RWPE2 (cell line): ENCODE results near the gene CELF2.

ENCODE experiments used
- ATAC-seq: fragments of 200-7000 bp; cut with Tn5 transposase; 3 replicates; pipeline ENCODE4 v1.9.1; 2021; ENCODE audit warnings: low read depth
- DNase-seq: peaks from one replicate; pipeline ENCODE4 v3.0.0-alpha.2; 2020; ENCODE audit warnings: low spot score
- H3K27ac ChIP-seq: fragments of 450-650 bp; 2 replicates; pipeline ENCODE4 v1.5.1; 2017; ENCODE audit warnings: mild to moderate bottlenecking; ENCODE audit not compliant: poor library complexity, severe bottlenecking
- H3K27me3 ChIP-seq: fragments of 250-450 bp; sonication (Bioruptor Pico); 2 replicates; pipeline ENCODE4 v1.5.1; 2021; ENCODE audit warnings: mild to moderate bottlenecking, moderate library complexity; ENCODE audit not compliant: insufficient read depth, poor library complexity, severe bottlenecking
- H3K36me3 ChIP-seq: fragments of 250-450 bp; sonication (Bioruptor Pico); 2 replicates; pipeline ENCODE4 v1.5.1; 2020; ENCODE audit warnings: low read depth, mild to moderate bottlenecking, moderate library complexity
- H3K4me1 ChIP-seq: fragments of 250-450 bp; sonication (Bioruptor Pico); 2 replicates; pipeline ENCODE4 v1.5.1; 2021; ENCODE audit warnings: mild to moderate bottlenecking, moderate library complexity; ENCODE audit not compliant: insufficient read depth, poor library complexity, severe bottlenecking
- H3K4me3 ChIP-seq: fragments of 250-450 bp; sonication (Bioruptor Pico); 2 replicates; pipeline ENCODE4 v1.5.1; 2021; ENCODE audit warnings: mild to moderate bottlenecking, moderate library complexity; ENCODE audit not compliant: severe bottlenecking
- H3K9me3 ChIP-seq: fragments of 250-450 bp; sonication (Bioruptor Pico); 2 replicates; pipeline ENCODE4 v1.5.1; 2021; ENCODE audit warnings: mild to moderate bottlenecking, moderate library complexity; ENCODE audit not compliant: severe bottlenecking
- TF ChIP-seq, protein P1 (sequence below): fragments of 450-650 bp; IDR thresholded peaks from one replicate; pipeline ENCODE4 v1.5.1; 2017; ENCODE audit warnings: mild to moderate bottlenecking, moderate library complexity; ENCODE audit not compliant: poor library complexity, severe bottlenecking

CELF2 gene

DNA sequence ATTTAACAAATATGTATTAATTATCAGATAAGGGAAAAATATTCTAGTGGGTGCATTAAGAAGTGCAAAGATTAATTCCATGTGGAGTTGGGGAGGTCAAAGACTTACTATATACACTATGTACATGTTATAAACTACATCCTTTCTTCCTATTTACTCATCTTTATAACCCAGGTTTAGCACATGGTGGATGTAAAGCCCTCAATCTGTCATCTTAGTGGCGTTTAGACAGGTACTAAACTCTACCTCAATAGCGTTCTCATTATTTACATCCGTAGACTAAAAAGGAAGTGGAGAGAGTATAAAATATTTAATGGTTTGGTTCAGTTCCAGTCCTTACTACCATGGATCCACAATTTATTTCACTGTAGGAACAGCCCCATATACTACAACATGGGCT is 14.8 kb upstream of the CELF2 start:
- Histone ChIP-seq H3K9me3 (no peaks in the 10 kb centered on the region), H3K27ac (no peak overlapping the region), H3K36me3 (no peaks in the 10 kb centered on the region), H3K4me1 (no peaks in the 10 kb centered on the region), H3K4me3 (no peak overlapping the region), H3K27me3 (no peaks in the 10 kb centered on the region)
- TF ChIP-seq, protein P1, sequence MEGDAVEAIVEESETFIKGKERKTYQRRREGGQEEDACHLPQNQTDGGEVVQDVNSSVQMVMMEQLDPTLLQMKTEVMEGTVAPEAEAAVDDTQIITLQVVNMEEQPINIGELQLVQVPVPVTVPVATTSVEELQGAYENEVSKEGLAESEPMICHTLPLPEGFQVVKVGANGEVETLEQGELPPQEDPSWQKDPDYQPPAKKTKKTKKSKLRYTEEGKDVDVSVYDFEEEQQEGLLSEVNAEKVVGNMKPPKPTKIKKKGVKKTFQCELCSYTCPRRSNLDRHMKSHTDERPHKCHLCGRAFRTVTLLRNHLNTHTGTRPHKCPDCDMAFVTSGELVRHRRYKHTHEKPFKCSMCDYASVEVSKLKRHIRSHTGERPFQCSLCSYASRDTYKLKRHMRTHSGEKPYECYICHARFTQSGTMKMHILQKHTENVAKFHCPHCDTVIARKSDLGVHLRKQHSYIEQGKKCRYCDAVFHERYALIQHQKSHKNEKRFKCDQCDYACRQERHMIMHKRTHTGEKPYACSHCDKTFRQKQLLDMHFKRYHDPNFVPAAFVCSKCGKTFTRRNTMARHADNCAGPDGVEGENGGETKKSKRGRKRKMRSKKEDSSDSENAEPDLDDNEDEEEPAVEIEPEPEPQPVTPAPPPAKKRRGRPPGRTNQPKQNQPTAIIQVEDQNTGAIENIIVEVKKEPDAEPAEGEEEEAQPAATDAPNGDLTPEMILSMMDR: no peak
- ATAC-seq (no peak), DNase-seq (no peak)

DNA sequence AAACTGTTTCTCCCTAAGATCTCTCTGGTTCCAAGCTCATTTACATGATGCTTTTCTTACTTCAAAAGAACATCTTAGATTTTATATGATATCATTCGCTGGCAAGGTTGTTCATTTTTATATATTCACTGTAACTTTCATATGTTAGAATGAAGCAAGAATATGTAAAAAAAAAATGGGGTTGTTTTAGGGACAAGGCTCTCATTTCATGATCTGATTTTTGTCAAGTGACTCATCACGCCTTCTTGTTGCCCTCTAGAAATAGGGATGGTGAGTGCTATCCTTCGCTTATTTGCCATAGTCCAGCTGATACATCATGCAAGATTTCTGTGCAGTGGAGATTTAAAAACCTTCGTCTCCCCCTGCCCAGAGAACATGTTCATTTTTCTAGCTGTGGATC is 14.0 kb upstream of the CELF2 start:
- TF ChIP-seq, protein P1: no peak
- Histone ChIP-seq H3K36me3 (no peaks in the 10 kb centered on the region), H3K4me3 (no peak overlapping the region), H3K27me3 (no peaks in the 10 kb centered on the region), H3K4me1 (no peaks in the 10 kb centered on the region), H3K27ac (no peak overlapping the region), H3K9me3 (no peaks in the 10 kb centered on the region)
- ATAC-seq (no peak), DNase-seq (no peak)

DNA sequence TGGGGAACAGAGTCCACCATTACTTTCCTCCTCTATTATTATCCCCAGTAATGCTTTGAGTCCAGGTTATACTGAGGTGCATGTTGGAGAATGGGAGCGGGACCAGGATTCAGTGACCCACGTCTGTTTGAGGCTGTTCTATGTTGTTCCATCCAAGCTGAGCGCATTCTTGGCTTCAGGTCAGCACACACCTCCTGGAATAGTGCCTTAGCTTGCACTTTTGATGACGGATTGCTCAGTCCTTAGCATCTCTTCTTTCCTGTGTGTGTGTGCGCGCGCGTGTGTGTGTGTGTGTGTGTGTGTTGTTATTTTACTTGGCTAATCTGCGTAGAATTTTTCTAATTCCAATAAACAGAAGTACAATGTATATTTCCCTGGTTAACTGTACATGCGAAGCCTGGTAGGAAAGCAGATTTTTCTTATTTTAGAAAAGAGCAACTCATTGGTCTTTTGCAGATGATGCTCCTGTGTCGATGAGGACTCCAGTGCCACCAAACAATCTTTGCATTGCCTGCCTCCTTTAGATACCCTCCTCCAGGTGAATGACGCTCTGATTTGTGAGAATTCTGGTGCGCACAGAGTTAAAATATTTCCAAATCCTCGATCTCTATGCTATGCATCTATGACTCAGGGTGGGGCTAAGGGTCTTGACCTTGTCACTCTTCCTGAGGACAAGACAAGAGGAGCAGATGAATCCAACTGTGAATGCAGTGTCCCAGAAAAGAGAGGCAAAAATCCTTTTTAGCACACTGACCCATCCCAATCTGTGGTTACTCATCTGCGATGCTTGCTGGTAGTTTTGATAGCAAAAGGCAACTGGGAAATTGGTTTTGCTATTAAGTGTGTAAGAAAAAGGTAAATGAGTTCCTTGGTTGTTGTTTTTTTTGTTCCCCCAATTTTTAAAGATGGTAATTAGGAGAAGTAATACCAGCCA is 13.3 kb upstream of the CELF2 start:
- DNase-seq (no peak), ATAC-seq (no peak)
- H3K9me3 ChIP-seq: no peaks in the 10 kb centered on the region
- no peaks in the 10 kb centered on the region for H3K4me1 ChIP-seq
- H3K4me3 ChIP-seq: no peak overlapping the region
- H3K36me3 ChIP-seq: no peaks in the 10 kb centered on the region
- TF ChIP-seq, protein P1: no peak
- no peaks in the 10 kb centered on the region for H3K27me3 ChIP-seq
- H3K27ac ChIP-seq: no peak overlapping the region

DNA sequence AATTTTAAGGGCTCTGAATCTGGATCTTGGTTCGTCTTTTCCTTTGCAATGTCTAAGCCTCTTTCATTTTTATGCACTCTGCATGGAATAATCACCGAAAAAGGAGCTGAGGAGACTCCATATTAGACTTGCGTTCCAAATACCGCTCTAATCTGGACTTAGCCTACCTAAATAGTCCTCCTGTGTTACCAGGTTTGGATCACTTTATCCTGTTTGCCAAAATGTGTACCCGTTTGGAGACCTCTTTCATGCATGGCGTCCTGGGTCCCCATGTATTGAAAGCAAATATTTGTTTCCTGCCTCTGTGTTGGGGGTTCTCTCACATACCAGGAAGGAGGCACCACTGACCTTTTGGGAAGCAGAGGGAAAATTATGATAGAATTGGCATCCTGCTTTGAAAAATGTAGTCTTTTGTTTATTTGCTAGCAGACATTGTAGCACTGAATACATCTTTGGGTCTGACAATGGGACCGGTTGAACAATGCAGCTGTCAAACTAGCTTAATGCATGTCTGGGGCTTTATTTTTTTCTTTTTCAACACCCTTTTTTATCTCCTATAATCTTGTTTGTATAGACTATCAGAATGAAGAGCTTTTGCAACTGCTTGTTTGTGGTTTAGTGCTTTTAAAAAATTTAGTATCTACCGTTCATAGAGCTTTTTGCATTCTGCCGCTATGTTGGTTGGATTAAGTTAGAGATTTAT is 11.8 kb upstream of the CELF2 start:
- Histone ChIP-seq H3K4me3 (no peak overlapping the region), H3K27ac (no peak overlapping the region)
- TF ChIP-seq, protein P1: no peak

More for the DNA sequence above, 11.8 kb upstream of the CELF2 start:
- Histone ChIP-seq H3K27me3 (no peaks in the 10 kb centered on the region), H3K4me1 (no peaks in the 10 kb centered on the region), H3K9me3 (no peaks in the 10 kb centered on the region), H3K36me3 (no peaks in the 10 kb centered on the region)
- no peak for DNase-seq
- ATAC-seq: no peak
